Measurements from ENCODE around the gene HIRA. TPM values are rescaled to one million over a fixed set of nuclear protein-coding genes. Genes with fewer than 3 reads are reported as not detected.
A peak's percentile ranks its signal among the peaks of the same experiment; 100 is the strongest.
"Not testable (repeated sequence)": the region's sequence is repeated elsewhere in the genome, so short reads cannot be mapped to it uniquely, and the experiment has no call there.

The HIRA gene
- polyA plus RNA-seq, 1 donor from 2014 or later = 38.1 TPM

GRCh38 chr22:19447330-19448075 is 16.0 kb upstream of the HIRA start, which contains the start of gene C22orf39 (continued):
- TF ChIP-seq TAF1 (IDR thresholded peaks at IDR 0.05; ENCODE audit: low read depth) = peak; percentile 55
- no peak for TF ChIP-seq RAD21 (conservative IDR thresholded peaks at IDR 0.05)

DNA sequence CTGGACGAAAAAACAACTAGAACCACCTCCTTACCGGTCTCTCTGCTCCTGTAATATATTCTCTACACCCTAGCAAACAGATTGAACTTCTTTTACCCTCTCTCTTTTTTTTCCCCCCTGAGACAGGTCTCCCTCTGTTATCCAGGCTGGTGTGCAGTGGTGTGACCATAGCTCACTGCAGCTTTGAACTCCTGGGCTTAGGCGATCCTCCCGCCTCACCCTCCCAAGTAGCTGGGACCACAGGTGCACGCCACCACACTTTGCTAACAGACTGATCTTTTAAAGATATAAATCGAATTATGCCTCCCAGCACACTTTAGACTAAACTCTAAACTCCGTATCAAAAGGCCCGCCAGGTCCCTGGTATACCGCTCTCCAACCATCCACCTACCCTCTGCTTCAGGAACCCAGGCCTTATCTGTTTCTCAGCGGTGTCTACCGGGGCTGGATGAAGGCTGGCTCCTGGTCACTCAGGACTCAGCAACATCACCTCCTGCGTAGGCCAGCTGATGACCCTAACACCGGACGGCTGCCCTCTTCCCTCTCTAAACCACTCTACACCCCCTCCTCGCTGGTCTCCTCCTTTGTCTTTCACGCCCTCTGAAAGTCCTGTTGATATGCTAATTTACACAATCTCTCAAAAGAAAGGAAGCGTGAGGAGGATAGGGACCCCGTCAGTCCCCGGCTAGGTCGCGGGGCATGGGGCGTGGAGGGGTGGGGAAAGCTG is 15.2 kb upstream of the HIRA start:
- peak overlapping the region; percentile 88 for H3K27ac ChIP-seq (ENCODE audit: low read length)

GRCh38 chr22:19445279-19445982 is 13.9 kb upstream of the HIRA start:
- H3K9ac ChIP-seq (ENCODE audit: low read length); H4K20me1 ChIP-seq (ENCODE audit: insufficient read depth); H3K36me3 ChIP-seq (ENCODE audit: insufficient read depth, low read length); H3K27me3 ChIP-seq (ENCODE audit: insufficient read depth, low read depth, low read length); H3K4me3 ChIP-seq (ENCODE audit: low read length); H3K9me3 ChIP-seq (ENCODE audit: low read length); H2AFZ ChIP-seq (ENCODE audit: low read depth, low read length); H3K27ac ChIP-seq (ENCODE audit: low read length); H3F3A ChIP-seq (ENCODE audit: insufficient read depth, low read length, poor library complexity, severe bottlenecking); H3K9me2 ChIP-seq (ENCODE audit: insufficient read depth, low read length); H3K4me2 ChIP-seq (ENCODE audit: low read length): not testable (repeated sequence)
- peaks cover 67% of the 10 kb centered on the region for H3K79me2 ChIP-seq (replicated peaks; ENCODE audit: insufficient read depth, low read length)

More for the DNA sequence above, 15.2 kb upstream of the HIRA start:
- peak overlapping the region; percentile 98 for H3K4me3 ChIP-seq (ENCODE audit: low read length)
- H3K9ac ChIP-seq (ENCODE audit: low read length) = peak overlapping the region; percentile 84
- H3K9me3 ChIP-seq (ENCODE audit: low read length) = no peaks in the 10 kb centered on the region
- TF ChIP-seq SMC3 (conservative IDR thresholded peaks at IDR 0.05; ENCODE audit: poor library complexity) (no peak), MXI1 (conservative IDR thresholded peaks at IDR 0.05; ENCODE audit: poor library complexity, severe bottlenecking) (no peak), POLR2AphosphoS5 (IDR thresholded peaks at IDR 0.05) (no peak), EP300 (conservative IDR thresholded peaks at IDR 0.05; ENCODE audit: poor library complexity, severe bottlenecking) (no peak), REST (IDR thresholded peaks at IDR 0.05; ENCODE audit: borderline replicate concordance) (no peak), RAD21 (conservative IDR thresholded peaks at IDR 0.05) (no peak), EZH2 (IDR thresholded peaks at IDR 0.05; ENCODE audit: borderline replicate concordance, insufficient read depth, low read length, poor library complexity, severe bottlenecking) (no peak), TAF1 (IDR thresholded peaks at IDR 0.05; ENCODE audit: low read depth) (no peak)
- TF ChIP-seq, protein P1, sequence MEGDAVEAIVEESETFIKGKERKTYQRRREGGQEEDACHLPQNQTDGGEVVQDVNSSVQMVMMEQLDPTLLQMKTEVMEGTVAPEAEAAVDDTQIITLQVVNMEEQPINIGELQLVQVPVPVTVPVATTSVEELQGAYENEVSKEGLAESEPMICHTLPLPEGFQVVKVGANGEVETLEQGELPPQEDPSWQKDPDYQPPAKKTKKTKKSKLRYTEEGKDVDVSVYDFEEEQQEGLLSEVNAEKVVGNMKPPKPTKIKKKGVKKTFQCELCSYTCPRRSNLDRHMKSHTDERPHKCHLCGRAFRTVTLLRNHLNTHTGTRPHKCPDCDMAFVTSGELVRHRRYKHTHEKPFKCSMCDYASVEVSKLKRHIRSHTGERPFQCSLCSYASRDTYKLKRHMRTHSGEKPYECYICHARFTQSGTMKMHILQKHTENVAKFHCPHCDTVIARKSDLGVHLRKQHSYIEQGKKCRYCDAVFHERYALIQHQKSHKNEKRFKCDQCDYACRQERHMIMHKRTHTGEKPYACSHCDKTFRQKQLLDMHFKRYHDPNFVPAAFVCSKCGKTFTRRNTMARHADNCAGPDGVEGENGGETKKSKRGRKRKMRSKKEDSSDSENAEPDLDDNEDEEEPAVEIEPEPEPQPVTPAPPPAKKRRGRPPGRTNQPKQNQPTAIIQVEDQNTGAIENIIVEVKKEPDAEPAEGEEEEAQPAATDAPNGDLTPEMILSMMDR (IDR thresholded peaks at IDR 0.05; ENCODE audit: poor library complexity, severe bottlenecking) = no peak
- H3K79me2 ChIP-seq (replicated peaks; ENCODE audit: insufficient read depth, low read length) = peaks cover 54% of the 10 kb centered on the region
- H3K4me2 ChIP-seq (ENCODE audit: low read length) = peak overlapping the region; percentile 79
- H3K27me3 ChIP-seq (ENCODE audit: insufficient read depth, low read depth, low read length) = no peaks in the 10 kb centered on the region
- H3F3A ChIP-seq (ENCODE audit: insufficient read depth, low read length, poor library complexity, severe bottlenecking) = no peaks in the 10 kb centered on the region
- peak overlapping the region; percentile 21 for H2AFZ ChIP-seq (ENCODE audit: low read depth, low read length)
- H3K36me3 ChIP-seq (ENCODE audit: insufficient read depth, low read length) = peaks cover 9% of the 10 kb centered on the region
- no peaks in the 10 kb centered on the region for H3K9me2 ChIP-seq (ENCODE audit: insufficient read depth, low read length)
- H4K20me1 ChIP-seq (ENCODE audit: insufficient read depth) = no peaks in the 10 kb centered on the region

All from neural cell (in vitro differentiated cells).